ENCODE results near the gene OR51M1.
"Not testable (repeated sequence)": the region's sequence is repeated elsewhere in the genome, so short reads cannot be mapped to it uniquely, and the experiment has no call there.

The OR51M1 gene

GRCh38 chr11:5383576-5383975 lies at the start of gene OR51M1:
OR51M1 (plus strand) TSS chr11:5383812; CDS start chr11:5389399, 5,587 bp downstream.
- no peak for DNase-seq

GRCh38 chr11:5335170-5335569 lies 48.4 kb upstream of the OR51M1 start:
- DNase-seq, result no peak

GRCh38 chr11:5336331-5336730 lies 47.3 kb upstream of the OR51M1 start:
- no peak for DNase-seq

GRCh38 chr11:5337253-5337652 lies 46.4 kb upstream of the OR51M1 start:
- not testable (repeated sequence) for DNase-seq

GRCh38 chr11:5339771-5340322 lies 43.8 kb upstream of the OR51M1 start:
- DNase-seq, result no peak

- DNase-seq, result no peak
Measured at GRCh38 chr11:5343474-5344335, 39.9 kb upstream of the OR51M1 start, which contains the start of gene OR51B5. OR51B5 (minus strand) TSS chr11:5343524; CDS start chr11:5343524, 0 bp downstream.

GRCh38 chr11:5345831-5346230 lies 37.8 kb upstream of the OR51M1 start:
- DNase-seq, result no peak

- DNase-seq, result no peak
Measured at GRCh38 chr11:5348551-5349194, 34.9 kb upstream of the OR51M1 start.

GRCh38 chr11:5349550-5349949 lies 34.1 kb upstream of the OR51M1 start:
- no peak for DNase-seq

- no peak for DNase-seq
Measured at GRCh38 chr11:5351208-5351607, 32.4 kb upstream of the OR51M1 start, which contains the start of gene OR51B6. OR51B6 (plus strand) TSS chr11:5351508; CDS start chr11:5351508, 0 bp downstream.

GRCh38 chr11:5356031-5356430 lies 27.6 kb upstream of the OR51M1 start:
- DNase-seq, result not testable (repeated sequence)

GRCh38 chr11:5362017-5362625 lies 21.5 kb upstream of the OR51M1 start:
- no peak for DNase-seq

- no peak for DNase-seq
Measured at GRCh38 chr11:5363679-5364078, 19.9 kb upstream of the OR51M1 start.

- DNase-seq, result no peak
Measured at GRCh38 chr11:5364214-5364613, 19.4 kb upstream of the OR51M1 start.

GRCh38 chr11:5366365-5366764 lies 17.2 kb upstream of the OR51M1 start:
- not testable (repeated sequence) for DNase-seq

GRCh38 chr11:5366856-5367255 lies 16.8 kb upstream of the OR51M1 start:
- no peak for DNase-seq

GRCh38 chr11:5367448-5368074 lies 16.1 kb upstream of the OR51M1 start:
- DNase-seq, result no peak

- DNase-seq, result no peak
Measured at GRCh38 chr11:5368502-5369043, 15.0 kb upstream of the OR51M1 start.

- DNase-seq, result peak; percentile 3
Measured at GRCh38 chr11:5369789-5370188, 13.8 kb upstream of the OR51M1 start.

GRCh38 chr11:5380740-5381342 lies 2.8 kb upstream of the OR51M1 start:
- DNase-seq, result peak; percentile 47 to 48

- DNase-seq, result no peak
Measured at GRCh38 chr11:5384335-5384734, 723 bp downstream of the OR51M1 start.

- no peak for DNase-seq
Measured at GRCh38 chr11:5390210-5390609, 6.6 kb downstream of the OR51M1 start.

Data from NCI-H2081 (cell line).